Right lobe of liver (tissue), 6 donors: ENCODE results near the gene BMF. TPM values are rescaled to one million over a fixed set of nuclear protein-coding genes. Genes with fewer than 3 reads are reported as not detected.
"Not testable (repeated sequence)": the region's sequence is repeated elsewhere in the genome, so short reads cannot be mapped to it uniquely, and the experiment has no call there.

ENCODE experiments used
- ATAC-seq, 4 donors: fragments of 200-7000 bp; cut with Tn5 transposase; one replicate each; pipeline ENCODE4 v1.9.1; 2020; ENCODE audit warnings: mild to moderate bottlenecking in 4 of 4, moderate library complexity in 4 of 4
- DNase-seq, 3 donors: peaks; one replicate each; pipeline ENCODE4 v3.0.0-alpha.2; 2020
- H3K27ac ChIP-seq, 3 donors: fragments of 200-600 bp; one replicate each; pipeline ENCODE4 v1.8.0; 2022
- H3K27me3 ChIP-seq, 2 donors: fragments of 200-600 bp; one replicate each; pipeline ENCODE4 v1.8.0; 2022
- H3K36me3 ChIP-seq, 4 donors: fragments of 200-600 bp; sonication (generic) in 1 of 4; one replicate each; pipeline versions ENCODE4 v1.5.1 to v1.8.0; 2017 to 2022; ENCODE audit warnings: control low read depth in 1 of 4
- H3K4me1 ChIP-seq, 4 donors: fragments of 200-600 bp; sonication (generic) in 1 of 4; one replicate each; pipeline versions ENCODE4 v1.5.1 to v1.8.0; 2017 to 2022; ENCODE audit warnings: control low read depth in 1 of 4
- H3K4me3 ChIP-seq, 3 donors: fragments of 200-600 bp; one replicate each; pipeline ENCODE4 v1.8.0; 2022
- H3K9me3 ChIP-seq, 4 donors: fragments of 200-600 bp; sonication (generic) in 1 of 4; one replicate each; pipeline versions ENCODE4 v1.5.1 to v1.8.0; 2017 to 2022; ENCODE audit warnings: control low read depth in 1 of 4
- POLR2A ChIP-seq: fragments of 450-650 bp; IDR thresholded peaks from one replicate; pipeline ENCODE4 v1.6.1; 2017; ENCODE audit warnings: antibody characterized with exemption, mild to moderate bottlenecking
- WGBS: methylation state at CpG from one replicate; pipeline ENCODE4 v1.1.6; 2018; ENCODE audit warnings: low coverage, low lambda C conversion rate; ENCODE audit not compliant: insufficient coverage; ENCODE audit errors: missing lambda C conversion rate; 5-methylcytosine and 5-hydroxymethylcytosine counted together
- intact Hi-C, 2 donors: fragments of 100-400 bp; cut with DNase I; formaldehyde crosslinking; loops; one replicate each; pipeline versions ENCODE4 v1.11.2 to v1.14.1; 2022
- total RNA-seq, 6 experiments: library from RNA; depleted of rRNA in 2 of 6; stranded (reverse); fragments of >200 nt in 2 of 6; fragmentation: NEBNext Ultra II Directional in 3 of 6; extraction: Animal tissue kit (Norgen Biotek cat#: 25700) in 3 of 6; gene quantifications; one replicate each; pipeline versions ENCODE4 v1.1.0 to v1.2.4, GENCODE V29; 2016 to 2023
- TF ChIP-seq, protein P1 (sequence below), 4 donors: fragments of 200-600 bp in 3 of 4; fragments of 450-650 bp in 1 of 4; IDR thresholded peaks; one replicate each; pipeline versions ENCODE4 v1.5.1 to v1.8.0; 2016 to 2022; ENCODE audit warnings: antibody characterized with exemption in 4 of 4, mild to moderate bottlenecking in 2 of 4
- donor health status: DM: no; HTN: yes; CAD: no.
- donor health status: DM: no; HTN: no; CAD: no.
- donor health status: DM: no; HTN: no; CAD: no.
- donor health status: DM: no; HTN: yes; CAD: no.
- donor health status: DM: no; HTN: yes; CAD: no.

Gene BMF
- total RNA-seq, 6 experiments from 2014 or later: 1.7 to 7.3 (median 3.4) TPM

DNA sequence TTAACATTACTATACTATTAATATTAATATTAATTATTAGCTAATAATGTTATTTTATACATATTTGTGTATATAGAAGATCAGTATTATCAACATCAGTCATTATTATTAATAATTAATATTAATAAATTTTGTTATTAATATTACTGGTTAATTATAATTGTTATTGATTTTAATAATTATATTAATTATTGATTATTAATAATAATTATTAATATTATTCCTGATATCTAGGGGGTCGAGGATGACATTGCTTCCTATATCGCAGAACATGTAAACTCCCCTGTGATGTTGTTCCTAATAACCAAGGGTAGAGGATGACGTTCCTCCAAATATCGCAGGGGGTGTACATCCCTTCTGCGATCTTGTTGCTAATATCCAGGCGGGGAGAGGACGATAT, 17.3 kb upstream of the BMF start:
- Histone ChIP-seq H3K27ac (no peak overlapping the region), H3K9me3 (no peaks in the 10 kb centered on the region), H3K4me3 (no peak overlapping the region), H3K4me1 (no peaks in the 10 kb centered on the region), H3K27me3 (no peaks in the 10 kb centered on the region), H3K36me3 (no peaks in the 10 kb centered on the region)
- intact Hi-C loops: no loop called here
- no peak for DNase-seq
- WGBS: 86% methylated on average over 7 of the region's 7 CpGs
- TF ChIP-seq POLR2A: no peak
- TF ChIP-seq, protein P1, sequence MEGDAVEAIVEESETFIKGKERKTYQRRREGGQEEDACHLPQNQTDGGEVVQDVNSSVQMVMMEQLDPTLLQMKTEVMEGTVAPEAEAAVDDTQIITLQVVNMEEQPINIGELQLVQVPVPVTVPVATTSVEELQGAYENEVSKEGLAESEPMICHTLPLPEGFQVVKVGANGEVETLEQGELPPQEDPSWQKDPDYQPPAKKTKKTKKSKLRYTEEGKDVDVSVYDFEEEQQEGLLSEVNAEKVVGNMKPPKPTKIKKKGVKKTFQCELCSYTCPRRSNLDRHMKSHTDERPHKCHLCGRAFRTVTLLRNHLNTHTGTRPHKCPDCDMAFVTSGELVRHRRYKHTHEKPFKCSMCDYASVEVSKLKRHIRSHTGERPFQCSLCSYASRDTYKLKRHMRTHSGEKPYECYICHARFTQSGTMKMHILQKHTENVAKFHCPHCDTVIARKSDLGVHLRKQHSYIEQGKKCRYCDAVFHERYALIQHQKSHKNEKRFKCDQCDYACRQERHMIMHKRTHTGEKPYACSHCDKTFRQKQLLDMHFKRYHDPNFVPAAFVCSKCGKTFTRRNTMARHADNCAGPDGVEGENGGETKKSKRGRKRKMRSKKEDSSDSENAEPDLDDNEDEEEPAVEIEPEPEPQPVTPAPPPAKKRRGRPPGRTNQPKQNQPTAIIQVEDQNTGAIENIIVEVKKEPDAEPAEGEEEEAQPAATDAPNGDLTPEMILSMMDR (IDR thresholded peaks at IDR 0.05): no peak
- no peak for ATAC-seq

DNA sequence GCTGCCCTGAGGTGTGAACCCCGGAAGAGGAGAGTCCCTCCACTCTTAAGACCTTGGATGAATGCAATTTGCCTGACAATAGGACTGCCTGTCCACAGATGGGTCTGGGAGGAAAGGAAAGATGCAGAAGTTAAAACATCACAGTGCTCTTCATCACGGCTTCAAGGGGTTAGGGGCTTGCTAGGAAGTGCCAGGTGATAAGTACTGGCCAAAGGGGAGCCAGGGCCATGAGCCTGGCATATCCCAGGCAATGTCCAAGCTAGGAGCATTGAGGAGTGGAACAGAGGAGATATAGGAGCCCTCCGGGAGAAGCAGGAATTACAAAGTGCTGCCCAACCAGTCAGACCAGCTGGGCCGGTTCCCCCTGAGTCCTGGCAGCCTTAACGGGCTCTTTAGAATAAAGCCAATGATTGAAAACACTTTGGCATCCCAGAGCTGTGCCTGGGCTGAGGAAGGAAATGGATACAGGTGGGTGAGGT, 16.2 kb upstream of the BMF start:
- H3K36me3 ChIP-seq, H3K4me3 ChIP-seq, DNase-seq, H3K27me3 ChIP-seq, H3K27ac ChIP-seq, H3K9me3 ChIP-seq, H3K4me1 ChIP-seq, intact Hi-C loops: not testable (repeated sequence)
- WGBS: 87% methylated on average over 4 of the region's 5 CpGs
- peak in 1 of 4 donors; percentile 9 for ATAC-seq

DNA sequence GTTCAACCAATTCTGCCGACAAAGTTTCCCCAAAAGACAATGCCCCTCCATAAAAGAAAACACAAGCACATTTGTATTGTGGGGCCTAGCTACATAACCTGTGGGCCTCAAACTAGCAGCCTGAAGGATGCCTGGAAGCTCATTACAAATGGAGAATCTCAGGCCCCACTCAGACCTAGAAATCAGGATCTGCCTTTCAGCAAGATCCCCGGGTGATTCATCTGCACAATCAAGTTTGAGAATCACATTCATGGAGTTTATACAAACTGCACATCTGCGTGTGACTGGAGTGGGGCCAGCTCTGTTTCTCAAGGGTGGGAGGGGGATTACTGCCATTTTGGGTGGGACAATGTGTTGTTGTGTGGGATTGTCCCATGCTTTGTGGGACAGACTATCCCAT, 15.7 kb upstream of the BMF start:
- ATAC-seq, intact Hi-C loops, H3K27ac ChIP-seq, H3K36me3 ChIP-seq, H3K9me3 ChIP-seq, H3K4me3 ChIP-seq, DNase-seq, H3K27me3 ChIP-seq, H3K4me1 ChIP-seq: not testable (repeated sequence)
- 100% methylated on average over 1 of the region's 3 CpGs for WGBS

DNA sequence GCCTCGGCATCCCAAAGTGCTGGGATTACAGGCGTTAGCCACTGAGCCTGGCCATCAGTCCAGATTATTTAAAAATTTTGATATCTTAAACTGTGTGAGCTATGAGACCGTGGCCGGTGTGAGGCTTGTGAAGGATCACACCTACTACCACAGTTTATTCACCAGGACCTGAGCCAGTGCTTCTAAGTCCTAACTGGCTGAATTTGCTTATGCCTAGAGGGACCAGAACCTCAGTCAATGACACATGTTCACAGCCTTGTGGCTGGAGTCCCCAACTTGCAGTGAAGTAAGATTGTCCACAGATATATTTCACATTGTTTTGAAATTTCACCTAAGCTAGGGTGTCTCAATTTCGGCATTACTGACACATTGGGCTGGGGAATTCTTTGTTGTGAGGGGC, 15.2 kb upstream of the BMF start:
- intact Hi-C loops, DNase-seq, H3K4me3 ChIP-seq, H3K9me3 ChIP-seq, ATAC-seq, H3K27ac ChIP-seq, H3K27me3 ChIP-seq, H3K4me1 ChIP-seq, H3K36me3 ChIP-seq: not testable (repeated sequence)
- 60% methylated on average over 1 of the region's 5 CpGs for WGBS

DNA sequence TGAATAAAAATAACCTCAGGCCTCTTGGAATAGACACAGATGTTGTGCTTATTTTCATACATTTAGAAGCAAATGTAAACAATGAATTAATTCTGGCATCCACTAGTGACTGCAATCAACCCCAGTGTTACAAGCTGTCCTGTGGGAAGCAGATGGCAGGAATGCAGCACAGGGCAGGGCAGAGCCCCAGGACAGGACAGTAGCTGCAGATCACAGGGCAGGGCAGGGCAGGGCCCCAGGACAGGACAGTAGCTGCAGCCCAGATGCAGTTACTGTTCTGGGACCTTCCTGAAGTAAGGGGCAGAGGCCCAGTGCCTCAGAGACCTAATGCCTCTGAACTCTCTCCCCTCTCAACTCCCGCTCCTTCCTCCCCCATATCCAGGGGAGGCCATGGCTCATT, 14.3 kb upstream of the BMF start:
- peak in 3 of 4 donors; percentile 17 to 31 (median 17) for ATAC-seq
- DNase-seq, H3K27me3 ChIP-seq, H3K36me3 ChIP-seq, intact Hi-C loops, H3K4me1 ChIP-seq, H3K4me3 ChIP-seq, H3K27ac ChIP-seq, H3K9me3 ChIP-seq: not testable (repeated sequence)
- WGBS: no CpG with 5 or more reads among the region's 1 CpG

DNA sequence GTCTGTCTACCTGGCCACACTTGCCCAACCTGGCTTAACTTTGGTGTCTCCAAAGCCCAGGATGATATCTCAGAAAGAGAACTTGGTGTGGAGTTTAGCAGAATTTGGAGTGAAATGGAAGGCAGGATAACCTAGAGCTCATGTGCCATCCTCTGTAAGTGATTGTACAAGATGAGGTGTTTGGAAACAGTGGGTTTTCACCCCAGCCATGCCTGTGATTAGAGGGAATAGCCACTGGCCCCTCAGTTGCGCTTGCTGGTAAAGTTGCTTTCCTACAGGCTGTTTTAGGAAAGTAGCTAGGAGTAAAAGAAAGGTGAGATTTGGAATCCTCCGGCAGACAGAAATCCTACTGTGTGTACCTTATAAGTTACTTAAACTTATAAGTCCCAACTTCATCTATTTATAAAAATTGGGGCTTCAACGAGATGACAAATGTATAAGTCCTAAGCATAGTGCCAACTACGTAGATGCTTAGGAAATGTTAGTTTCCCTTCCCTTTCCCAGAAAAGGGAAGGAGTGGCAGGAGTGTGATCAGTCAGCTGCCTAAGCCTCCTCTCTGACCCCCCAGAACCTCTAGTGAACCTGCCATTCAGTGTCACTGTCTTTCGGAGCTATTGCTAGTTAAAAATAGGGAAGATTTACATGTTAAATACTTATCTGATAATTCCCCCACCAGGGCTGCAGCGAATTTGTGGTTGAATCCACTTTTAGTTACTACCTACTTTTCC, 13.4 kb upstream of the BMF start:
- H3K27me3 ChIP-seq: no peaks in the 10 kb centered on the region
- no peak for DNase-seq
- H3K9me3 ChIP-seq: no peaks in the 10 kb centered on the region
- 70% methylated on average over 6 of the region's 6 CpGs for WGBS
- TF ChIP-seq, protein P1 (IDR thresholded peaks at IDR 0.05): no peak
- TF ChIP-seq POLR2A: no peak
- H3K36me3 ChIP-seq: no peaks in the 10 kb centered on the region
- intact Hi-C loops: no loop called here
- ATAC-seq: peak; percentile 49 to 71 (median 59)
- no peak overlapping the region for H3K27ac ChIP-seq
- H3K4me3 ChIP-seq: no peak overlapping the region
- H3K4me1 ChIP-seq: no peaks in the 10 kb centered on the region
